CD14-positive monocyte (primary cell): ENCODE results near the gene FARP1. TPM values are rescaled to one million over a fixed set of nuclear protein-coding genes. Genes with fewer than 3 reads are reported as not detected.

Source experiments
- DNase-seq, 3 donors: peaks; one replicate each; pipeline ENCODE4 v3.0.0-alpha.2; 2011 to 2022
- H2AFZ ChIP-seq: 2 replicates; pipeline ENCODE4 v1.6.0; 2012; ENCODE audit warnings: mild to moderate bottlenecking, low read depth, low read length, inconsistent platforms; ENCODE audit not compliant: insufficient read depth, poor library complexity, severe bottlenecking
- H3K27ac ChIP-seq, 2 donors: 1 replicate in 1 of 2; 2 replicates in 1 of 2; pipeline ENCODE4 v1.5.1; 2012 to 2013; ENCODE audit warnings: low read length in 2 of 2, control low read depth in 1 of 2, inconsistent platforms in 1 of 2, low read depth in 1 of 2, mild to moderate bottlenecking in 1 of 2
- H3K27me3 ChIP-seq, 2 donors: one replicate each; pipeline versions ENCODE4 v1.6.0 to v1.6.1; 2011 to 2013; ENCODE audit warnings: low read length in 2 of 2; ENCODE audit not compliant: control insufficient read depth in 2 of 2, insufficient read depth in 2 of 2
- H3K36me3 ChIP-seq, 2 donors: replicated peaks in 1 of 2; 1 replicate in 1 of 2; 2 replicates in 1 of 2; pipeline versions ENCODE4 v1.5.1 to v1.6.1; 2012 to 2013; ENCODE audit warnings: low read length in 2 of 2, control low read depth in 1 of 2, inconsistent platforms in 1 of 2, mild to moderate bottlenecking in 1 of 2; ENCODE audit not compliant: insufficient read depth in 2 of 2, control insufficient read depth in 1 of 2
- H3K4me1 ChIP-seq, 2 donors: 1 replicate in 1 of 2; 2 replicates in 1 of 2; pipeline versions ENCODE4 v1.5.1 to v1.6.1; 2012 to 2013; ENCODE audit warnings: low read length in 2 of 2, control low read depth in 1 of 2, inconsistent platforms in 1 of 2, mild to moderate bottlenecking in 1 of 2, moderate library complexity in 1 of 2; ENCODE audit not compliant: insufficient read depth in 2 of 2, control insufficient read depth in 1 of 2
- H3K4me2 ChIP-seq: replicated peaks from 2 replicates; pipeline ENCODE3; 2012; ENCODE audit warnings: low read length, moderate library complexity, mild to moderate bottlenecking; ENCODE audit not compliant: poor library complexity, severe bottlenecking; ENCODE audit errors: extremely low read depth
- H3K4me3 ChIP-seq, 3 experiments: fragments of 200-600 bp in 1 of 3; sonication (generic) in 1 of 3; replicated peaks in 1 of 3; 1 replicate in 2 of 3; 2 replicates in 1 of 3; pipeline ENCODE4 v1.5.1; 2011 to 2013; ENCODE audit warnings: low read length in 3 of 3, mild to moderate bottlenecking in 3 of 3, control low read depth in 2 of 3, low read depth in 2 of 3, inconsistent platforms in 1 of 3, moderate library complexity in 1 of 3
- H3K79me2 ChIP-seq: 2 replicates; pipeline ENCODE4 v1.6.0; 2012; ENCODE audit warnings: mild to moderate bottlenecking, control low read depth, inconsistent platforms, low read length, moderate library complexity; ENCODE audit not compliant: insufficient read depth
- H3K9ac ChIP-seq: 2 replicates; pipeline ENCODE4 v1.6.0; 2017; ENCODE audit warnings: low read length, mild to moderate bottlenecking; ENCODE audit not compliant: insufficient read depth, poor library complexity, severe bottlenecking
- H3K9me3 ChIP-seq, 2 donors: replicated peaks in 1 of 2; 1 replicate in 1 of 2; 2 replicates in 1 of 2; pipeline versions ENCODE4 v1.5.1 to v1.6.1; 2012 to 2013; ENCODE audit warnings: low read length in 2 of 2, control low read depth in 1 of 2; ENCODE audit not compliant: control insufficient read depth in 1 of 2, insufficient read depth in 1 of 2
- H4K20me1 ChIP-seq: 2 replicates; pipeline ENCODE4 v1.6.0; 2012; ENCODE audit warnings: mild to moderate bottlenecking, low read length, control low read depth, moderate library complexity; ENCODE audit not compliant: insufficient read depth
- H3K27ac Mint-ChIP-seq, 7 donors: one replicate each; pipeline ENCODE4 v1.8.0; 2020; ENCODE audit warnings: mild to moderate bottlenecking in 7 of 7, mixed read lengths in 7 of 7, moderate library complexity in 6 of 7, inconsistent platforms in 2 of 7
- H3K27me3 Mint-ChIP-seq, 3 donors: one replicate each; pipeline ENCODE4 v1.8.0; 2021 to 2022; ENCODE audit warnings: low read depth in 3 of 3, mild to moderate bottlenecking in 3 of 3, mixed read lengths in 3 of 3, moderate library complexity in 3 of 3, inconsistent platforms in 1 of 3
- H3K36me3 Mint-ChIP-seq, 2 donors: one replicate each; pipeline ENCODE4 v1.8.0; 2020; ENCODE audit warnings: mixed read lengths in 2 of 2, inconsistent platforms in 1 of 2, mild to moderate bottlenecking in 1 of 2
- H3K4me1 Mint-ChIP-seq: one replicate; pipeline ENCODE4 v1.8.0; 2020; ENCODE audit warnings: mild to moderate bottlenecking, mixed read lengths
- H3K4me3 Mint-ChIP-seq, 2 donors: one replicate each; pipeline ENCODE4 v1.8.0; 2020; ENCODE audit warnings: mild to moderate bottlenecking in 2 of 2, mixed read lengths in 2 of 2, moderate library complexity in 1 of 2
- H3K9me3 Mint-ChIP-seq, 7 donors: one replicate each; pipeline ENCODE4 v1.8.0; 2020 to 2022; ENCODE audit warnings: mixed read lengths in 7 of 7, mild to moderate bottlenecking in 6 of 7, moderate library complexity in 6 of 7, inconsistent platforms in 2 of 7
- CTCF ChIP-seq: fragments of 200-600 bp; IDR thresholded peaks from one replicate; pipeline ENCODE4 v1.8.0; 2022; ENCODE audit warnings: antibody characterized with exemption, mild to moderate bottlenecking
- WGBS: methylation state at CpG from one replicate; pipeline ENCODE4 v1.1.5; 2013; ENCODE audit warnings: missing lambda C conversion rate; ENCODE audit not compliant: insufficient coverage; 5-methylcytosine and 5-hydroxymethylcytosine counted together
- intact Hi-C, 2 donors: fragments of 100-400 bp; cut with micrococcal nuclease; formaldehyde crosslinking; loops; one replicate each; pipeline versions ENCODE4 v1.15.0 to v1.15.1; 2023
- polyA plus RNA-seq, 3 donors: library from polyadenylated mRNA; depleted of rRNA in 1 of 3; unstranded in 2 of 3; stranded (reverse) in 1 of 3; fragments of 300-500 nt in 2 of 3; fragments of >200 nt in 1 of 3; fragmentation: Illumina TruSeq in 2 of 3; gene quantifications; 1 replicate in 2 of 3; 2 replicates in 1 of 3; pipeline ENCODE4 v1.2.3, GENCODE V29; 2012 to 2021

FARP1 gene
- polyA plus RNA-seq, 3 donors = 0.01 to 0.16 (median 0.12) TPM

GRCh38 chr13:98109226-98109853 lies 33.6 kb upstream of the FARP1 start:
- no peak overlapping the region for H3K27ac Mint-ChIP-seq
- H3K9me3 ChIP-seq = no peaks in the 10 kb centered on the region
- H3K9me3 Mint-ChIP-seq = peaks cover 0 to 10% (median 4%) of the 10 kb centered on the region in 7 donors
- WGBS = no CpG with 5 or more reads among the region's 7 CpGs
- no peak overlapping the region for H3K4me3 ChIP-seq
- intact Hi-C loops = no loop called here
- H3K4me1 ChIP-seq = no peaks in the 10 kb centered on the region
- TF ChIP-seq CTCF = no peak
- peaks cover 0 to 6% (median 4%) of the 10 kb centered on the region in 3 donors for H3K27me3 Mint-ChIP-seq
- no peaks in the 10 kb centered on the region for H3K36me3 Mint-ChIP-seq
- H3K79me2 ChIP-seq = no peaks in the 10 kb centered on the region
- no peak overlapping the region for H3K4me2 ChIP-seq
- H3K27ac ChIP-seq = no peak overlapping the region
- no peak overlapping the region for H3K4me3 Mint-ChIP-seq
- no peaks in the 10 kb centered on the region for H4K20me1 ChIP-seq
- no peak overlapping the region for H3K9ac ChIP-seq
- no peak overlapping the region for H2AFZ ChIP-seq
- no peak for DNase-seq
- H3K4me1 Mint-ChIP-seq = no peaks in the 10 kb centered on the region
- H3K36me3 ChIP-seq = no peaks in the 10 kb centered on the region
- H3K27me3 ChIP-seq = no peaks in the 10 kb centered on the region

DNA sequence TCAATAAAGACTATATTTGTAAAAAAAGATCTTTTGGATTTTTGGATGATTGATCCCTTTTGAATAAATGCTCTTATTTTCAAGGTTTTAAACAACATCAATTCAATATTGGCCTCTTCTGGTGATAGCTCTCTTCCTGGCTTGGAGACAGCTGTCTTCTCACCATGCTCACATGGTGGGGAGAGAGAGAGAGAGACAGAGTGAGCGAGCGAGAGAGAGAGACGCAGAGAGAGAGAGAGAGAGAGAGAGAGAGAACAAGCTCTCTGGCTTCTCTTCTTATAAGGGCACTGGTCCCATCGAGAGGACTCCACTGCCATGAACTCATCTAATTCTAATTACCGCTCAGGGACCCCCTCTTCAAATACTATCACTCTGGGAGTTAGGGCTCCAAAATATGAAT lies 32.1 kb upstream of the FARP1 start:
- Mint-ChIP-seq H3K4me3 (no peak overlapping the region), H3K36me3 (no peaks in the 10 kb centered on the region), H3K4me1 (no peaks in the 10 kb centered on the region), H3K9me3 (peaks cover 0 to 10% (median 5%) of the 10 kb centered on the region in 7 donors), H3K27me3 (peaks cover 1 to 3% (median 3%) of the 10 kb centered on the region in 3 donors), H3K27ac (no peak overlapping the region)
- Histone ChIP-seq H3K9me3 (no peaks in the 10 kb centered on the region), H3K4me1 (no peaks in the 10 kb centered on the region), H4K20me1 (no peaks in the 10 kb centered on the region), H3K4me3 (no peak overlapping the region), H2AFZ (no peak overlapping the region), H3K79me2 (no peaks in the 10 kb centered on the region), H3K4me2 (no peak overlapping the region), H3K9ac (no peak overlapping the region), H3K36me3 (no peaks in the 10 kb centered on the region), H3K27ac (no peak overlapping the region), H3K27me3 (no peaks in the 10 kb centered on the region)
- WGBS = no CpG with 5 or more reads among the region's 5 CpGs
- no peak for DNase-seq
- no peak for TF ChIP-seq CTCF
- intact Hi-C loops = no loop called here
